Astrocyte (in vitro differentiated cells and primary cell): ENCODE data around the gene NHLRC4.

Experiments used
- EZH2 ChIP-seq: IDR thresholded peaks from 2 replicates; pipeline ENCODE4 v1.6.1; 2012; ENCODE audit warnings: mild to moderate bottlenecking, low read length, inconsistent platforms; ENCODE audit not compliant: insufficient read depth
- TF ChIP-seq, protein P1 (sequence below): IDR thresholded peaks from 2 replicates; pipeline ENCODE4 v1.5.1; 2011; ENCODE audit warnings: low read depth, mild to moderate bottlenecking, inconsistent platforms, low read length, moderate library complexity; ENCODE audit not compliant: insufficient read depth

DNA sequence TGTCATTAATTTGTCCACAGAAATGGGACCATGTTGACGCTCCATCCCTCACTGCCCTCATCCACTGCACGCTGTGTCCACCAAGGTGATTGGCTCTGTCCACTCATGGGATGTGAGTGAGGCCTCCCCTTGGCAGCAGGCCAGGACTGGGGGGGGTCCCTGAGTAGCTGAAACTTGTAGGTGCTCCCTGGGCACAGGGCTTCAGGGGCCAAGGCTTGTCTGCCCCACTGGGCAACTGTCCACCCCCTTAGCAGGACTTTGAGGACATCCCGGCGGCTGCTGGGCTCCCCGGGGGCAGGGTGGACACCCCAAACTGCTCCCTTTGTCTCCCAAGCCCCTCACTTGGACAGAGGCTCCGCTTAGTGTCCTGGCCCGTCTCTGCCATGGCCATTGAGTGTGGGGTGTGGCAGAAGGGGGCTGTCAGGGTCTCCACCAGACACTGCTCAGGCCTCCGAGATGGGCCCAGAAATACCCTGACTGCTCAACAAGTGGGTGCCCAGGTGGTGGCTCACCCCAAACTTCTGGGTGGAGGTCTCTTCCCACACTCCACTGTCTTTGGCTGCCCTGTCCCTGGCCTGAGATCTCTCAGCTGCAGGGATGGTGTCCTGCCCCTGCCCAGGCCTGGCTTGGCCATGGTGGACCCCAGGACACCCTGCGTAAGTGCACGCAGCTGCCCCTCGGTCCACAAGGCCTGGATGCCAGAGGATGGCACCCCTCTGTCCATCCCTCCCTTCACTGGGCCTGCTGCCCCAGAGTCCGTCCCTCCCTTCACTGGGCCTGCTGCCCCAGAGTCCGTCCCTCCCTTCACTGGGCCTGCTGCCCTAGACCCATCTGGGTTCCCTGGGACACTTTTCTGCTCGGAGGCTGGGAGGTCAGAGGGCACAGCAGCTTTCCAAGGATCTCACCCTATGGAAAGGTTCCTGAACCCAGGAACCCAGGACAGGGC is 20.1 kb downstream of the NHLRC4 start:
- TF ChIP-seq, protein P1, sequence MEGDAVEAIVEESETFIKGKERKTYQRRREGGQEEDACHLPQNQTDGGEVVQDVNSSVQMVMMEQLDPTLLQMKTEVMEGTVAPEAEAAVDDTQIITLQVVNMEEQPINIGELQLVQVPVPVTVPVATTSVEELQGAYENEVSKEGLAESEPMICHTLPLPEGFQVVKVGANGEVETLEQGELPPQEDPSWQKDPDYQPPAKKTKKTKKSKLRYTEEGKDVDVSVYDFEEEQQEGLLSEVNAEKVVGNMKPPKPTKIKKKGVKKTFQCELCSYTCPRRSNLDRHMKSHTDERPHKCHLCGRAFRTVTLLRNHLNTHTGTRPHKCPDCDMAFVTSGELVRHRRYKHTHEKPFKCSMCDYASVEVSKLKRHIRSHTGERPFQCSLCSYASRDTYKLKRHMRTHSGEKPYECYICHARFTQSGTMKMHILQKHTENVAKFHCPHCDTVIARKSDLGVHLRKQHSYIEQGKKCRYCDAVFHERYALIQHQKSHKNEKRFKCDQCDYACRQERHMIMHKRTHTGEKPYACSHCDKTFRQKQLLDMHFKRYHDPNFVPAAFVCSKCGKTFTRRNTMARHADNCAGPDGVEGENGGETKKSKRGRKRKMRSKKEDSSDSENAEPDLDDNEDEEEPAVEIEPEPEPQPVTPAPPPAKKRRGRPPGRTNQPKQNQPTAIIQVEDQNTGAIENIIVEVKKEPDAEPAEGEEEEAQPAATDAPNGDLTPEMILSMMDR = no peak
- no peak for TF ChIP-seq EZH2
